Omental fat pad (tissue), 4 donors: ENCODE data around the gene PNPLA6. TPM values are rescaled to one million over a fixed set of nuclear protein-coding genes. Genes with fewer than 3 reads are reported as not detected.

Experiments used
- ATAC-seq: fragments of 150-250 bp; one replicate; pipeline ENCODE4 v1.9.1; 2016; ENCODE audit warnings: mild to moderate bottlenecking, moderate library complexity; ENCODE audit not compliant: low FRiP score
- DNase-seq: peaks from one replicate; pipeline ENCODE4 v3.0.0-alpha.2; 2019; ENCODE audit warnings: low spot score
- total RNA-seq, 4 donors: library from RNA; depleted of rRNA; stranded (reverse); fragments of >200 nt; gene quantifications; one replicate each; pipeline ENCODE4 v1.1.0, GENCODE V29; 2016
- TF ChIP-seq, protein P1 (sequence below), 3 donors: fragments of 450-650 bp; IDR thresholded peaks; one replicate each; pipeline ENCODE4 v1.5.1; 2016 to 2017; ENCODE audit warnings: antibody characterized with exemption in 3 of 3, mild to moderate bottlenecking in 3 of 3, moderate library complexity in 2 of 3

The PNPLA6 gene
- total RNA-seq, 4 donors from 2014 or later, result 50.3 to 92.4 (median 64.6) TPM

DNA sequence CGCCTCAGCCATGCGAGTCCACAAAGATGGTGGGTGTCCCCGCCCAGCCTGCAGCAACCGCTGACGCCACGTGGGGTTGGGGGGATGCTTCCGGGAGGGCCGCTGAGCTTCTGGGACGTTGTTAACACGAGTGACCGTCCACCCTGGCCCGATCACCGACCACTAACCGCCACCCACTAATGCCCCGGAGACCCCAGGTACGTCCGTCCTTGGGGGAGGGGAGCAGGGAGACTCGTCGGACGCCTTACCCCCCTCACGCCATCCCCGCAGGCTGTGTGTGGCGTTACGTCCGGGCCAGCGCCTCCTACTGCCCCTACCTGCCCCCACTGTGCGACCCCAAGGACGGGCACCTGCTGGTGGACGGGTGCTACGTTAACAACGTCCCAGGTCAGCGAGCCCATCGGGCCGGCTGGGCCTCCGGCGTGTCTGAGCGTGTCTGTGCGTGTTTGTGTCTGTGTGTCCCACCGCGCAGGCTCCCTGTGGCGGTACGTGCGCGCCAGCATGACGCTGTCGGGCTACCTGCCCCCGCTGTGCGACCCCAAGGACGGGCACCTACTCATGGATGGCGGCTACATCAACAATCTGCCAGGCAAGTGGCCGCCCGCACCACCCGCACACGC, 21.3 kb downstream of the PNPLA6 start:
- no peak for DNase-seq
- no peak for ATAC-seq
- TF ChIP-seq, protein P1, sequence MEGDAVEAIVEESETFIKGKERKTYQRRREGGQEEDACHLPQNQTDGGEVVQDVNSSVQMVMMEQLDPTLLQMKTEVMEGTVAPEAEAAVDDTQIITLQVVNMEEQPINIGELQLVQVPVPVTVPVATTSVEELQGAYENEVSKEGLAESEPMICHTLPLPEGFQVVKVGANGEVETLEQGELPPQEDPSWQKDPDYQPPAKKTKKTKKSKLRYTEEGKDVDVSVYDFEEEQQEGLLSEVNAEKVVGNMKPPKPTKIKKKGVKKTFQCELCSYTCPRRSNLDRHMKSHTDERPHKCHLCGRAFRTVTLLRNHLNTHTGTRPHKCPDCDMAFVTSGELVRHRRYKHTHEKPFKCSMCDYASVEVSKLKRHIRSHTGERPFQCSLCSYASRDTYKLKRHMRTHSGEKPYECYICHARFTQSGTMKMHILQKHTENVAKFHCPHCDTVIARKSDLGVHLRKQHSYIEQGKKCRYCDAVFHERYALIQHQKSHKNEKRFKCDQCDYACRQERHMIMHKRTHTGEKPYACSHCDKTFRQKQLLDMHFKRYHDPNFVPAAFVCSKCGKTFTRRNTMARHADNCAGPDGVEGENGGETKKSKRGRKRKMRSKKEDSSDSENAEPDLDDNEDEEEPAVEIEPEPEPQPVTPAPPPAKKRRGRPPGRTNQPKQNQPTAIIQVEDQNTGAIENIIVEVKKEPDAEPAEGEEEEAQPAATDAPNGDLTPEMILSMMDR (IDR thresholded peaks at IDR 0.05), result no peak

DNA sequence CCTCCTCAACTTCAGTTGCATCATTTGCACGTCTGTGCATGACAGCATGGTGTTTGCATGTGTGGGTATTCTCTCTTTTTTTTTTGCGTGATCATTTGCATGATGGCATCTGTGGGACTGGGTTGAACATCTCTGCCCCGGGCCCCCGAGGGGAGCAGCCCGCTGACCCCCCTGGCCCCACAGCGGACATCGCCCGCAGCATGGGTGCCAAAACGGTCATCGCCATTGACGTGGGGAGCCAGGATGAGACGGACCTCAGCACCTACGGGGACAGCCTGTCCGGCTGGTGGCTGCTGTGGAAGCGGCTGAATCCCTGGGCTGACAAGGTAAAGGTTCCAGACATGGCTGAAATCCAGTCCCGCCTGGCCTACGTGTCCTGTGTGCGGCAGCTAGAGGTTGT, 23.1 kb downstream of the PNPLA6 start:
- DNase-seq, result no peak
- no peak for ATAC-seq
- TF ChIP-seq, protein P1 (IDR thresholded peaks at IDR 0.05), result no peak

DNA sequence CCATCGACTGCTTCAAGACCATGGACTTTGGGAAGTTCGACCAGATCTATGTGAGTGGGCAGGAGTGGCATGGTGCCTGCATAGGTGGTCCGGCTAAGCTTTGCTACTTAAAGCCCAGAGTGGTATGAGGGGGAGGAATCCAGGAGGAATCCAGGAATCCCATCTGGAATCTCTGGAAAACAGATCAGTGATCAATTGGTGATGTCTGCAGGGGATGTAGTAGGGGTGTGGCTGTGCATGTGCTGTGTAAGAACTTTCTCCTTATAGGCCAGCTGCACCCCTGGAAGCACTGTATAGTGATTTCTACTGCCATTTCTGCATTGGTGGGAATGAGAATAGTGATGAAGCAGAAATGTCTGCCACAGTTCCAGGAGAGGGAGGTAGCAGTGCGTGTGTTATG, 23.6 kb downstream of the PNPLA6 start:
- DNase-seq, result no peak
- TF ChIP-seq, protein P1 (IDR thresholded peaks at IDR 0.05), result no peak
- ATAC-seq, result no peak

- DNase-seq, result no peak
- TF ChIP-seq, protein P1 (IDR thresholded peaks at IDR 0.05), result no peak
- ATAC-seq, result no peak
Observed at GRCh38 chr19:7560255-7560654, 24.7 kb downstream of the PNPLA6 start.

- TF ChIP-seq, protein P1 (IDR thresholded peaks at IDR 0.05), result no peak
- no peak for ATAC-seq
Observed at GRCh38 chr19:7561325-7561724, 25.8 kb downstream of the PNPLA6 start.

DNA sequence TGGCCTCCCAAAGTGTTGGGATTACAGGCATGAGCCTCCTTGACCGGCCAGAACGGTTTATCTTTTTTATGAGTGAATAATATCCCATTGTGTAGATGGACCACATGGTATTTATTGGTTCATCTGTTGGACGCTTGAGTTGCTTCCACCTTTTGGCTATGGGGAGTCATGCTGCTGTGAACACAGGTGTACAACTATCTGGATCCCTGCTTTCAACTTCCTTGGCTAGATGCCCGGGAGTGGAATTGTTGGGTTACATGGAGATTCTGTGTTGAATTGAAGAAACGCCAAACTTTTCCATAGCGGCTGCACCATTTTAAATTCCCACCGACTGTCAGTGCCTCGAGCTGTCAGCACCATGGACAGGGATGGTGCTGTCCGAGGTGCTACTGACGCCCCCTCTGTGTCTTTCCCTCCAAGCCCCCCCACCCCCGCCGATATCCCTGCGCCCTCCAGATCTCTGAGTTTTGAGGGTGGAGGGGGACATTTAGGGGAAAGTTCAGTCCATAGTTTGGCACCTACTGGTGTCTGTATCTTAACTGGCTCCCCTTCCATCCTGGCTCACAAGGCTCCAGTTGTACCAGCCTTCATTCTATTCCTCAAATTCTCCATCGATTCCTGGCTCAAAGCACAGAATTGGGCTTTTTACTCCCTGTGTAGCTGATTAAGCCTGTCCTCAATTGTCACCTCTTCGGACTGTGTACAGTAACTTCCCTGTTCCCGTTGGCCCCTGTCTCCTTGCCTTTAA, 27.3 kb downstream of the PNPLA6 start:
- DNase-seq (no peak), ATAC-seq (no peak)
- TF ChIP-seq, protein P1 (IDR thresholded peaks at IDR 0.05), result no peak

More at GRCh38 chr19:7561325-7561724, 25.8 kb downstream of the PNPLA6 start:
- no peak for DNase-seq

DNA sequence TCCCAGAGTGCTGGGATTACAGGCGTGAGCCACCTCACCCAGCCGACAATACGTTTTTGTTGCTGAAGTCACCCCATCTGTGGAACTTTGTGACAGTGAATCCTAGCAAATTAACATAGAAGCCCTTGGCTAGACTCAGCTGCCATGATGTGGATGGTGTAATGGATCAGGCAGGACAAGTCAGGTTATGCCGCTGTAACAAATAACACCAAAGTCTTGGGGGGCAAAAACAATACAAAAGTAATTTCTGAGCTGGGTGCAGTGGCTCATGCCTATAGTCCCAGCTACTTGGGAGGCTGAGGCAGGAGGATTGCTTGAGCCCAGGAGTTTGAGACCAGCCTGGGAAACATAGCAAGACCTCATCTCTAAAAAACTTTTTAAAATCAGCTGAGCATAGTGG, 29.3 kb downstream of the PNPLA6 start:
- ATAC-seq (no peak), DNase-seq (no peak)
- TF ChIP-seq, protein P1 (IDR thresholded peaks at IDR 0.05), result no peak
